Measurements from ENCODE around the gene PLEKHS1.
A peak's percentile ranks its signal among the peaks of the same experiment; 100 is the strongest.

PLEKHS1 gene

DNA sequence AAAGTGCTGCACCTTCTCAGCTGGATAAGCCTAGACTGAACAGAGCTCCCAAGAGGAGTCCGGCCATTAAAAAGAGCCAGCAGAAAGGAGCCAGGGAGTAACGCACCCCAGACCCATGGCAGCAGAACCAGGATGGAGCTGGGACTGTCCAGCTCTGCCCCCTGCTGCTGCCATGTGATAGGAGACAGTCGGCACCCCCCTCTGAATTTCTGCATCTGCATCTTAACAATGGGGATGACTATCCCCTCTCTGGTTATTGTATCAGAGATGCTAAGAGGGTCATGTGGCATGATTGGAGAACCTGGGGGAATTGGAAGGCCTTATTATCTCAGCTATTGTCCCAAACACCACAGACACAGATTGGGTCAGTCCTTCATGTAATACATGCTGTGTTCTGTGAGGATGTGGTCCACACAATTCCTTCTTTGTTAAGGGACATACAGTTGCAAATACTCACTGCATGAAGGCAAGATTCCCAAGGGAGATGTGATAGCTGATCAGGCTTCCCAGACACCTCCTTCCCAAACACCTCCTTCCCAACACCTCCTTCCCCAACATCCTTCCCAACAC is 29.3 kb downstream of the PLEKHS1 start:
- TF ChIP-seq, protein P1, sequence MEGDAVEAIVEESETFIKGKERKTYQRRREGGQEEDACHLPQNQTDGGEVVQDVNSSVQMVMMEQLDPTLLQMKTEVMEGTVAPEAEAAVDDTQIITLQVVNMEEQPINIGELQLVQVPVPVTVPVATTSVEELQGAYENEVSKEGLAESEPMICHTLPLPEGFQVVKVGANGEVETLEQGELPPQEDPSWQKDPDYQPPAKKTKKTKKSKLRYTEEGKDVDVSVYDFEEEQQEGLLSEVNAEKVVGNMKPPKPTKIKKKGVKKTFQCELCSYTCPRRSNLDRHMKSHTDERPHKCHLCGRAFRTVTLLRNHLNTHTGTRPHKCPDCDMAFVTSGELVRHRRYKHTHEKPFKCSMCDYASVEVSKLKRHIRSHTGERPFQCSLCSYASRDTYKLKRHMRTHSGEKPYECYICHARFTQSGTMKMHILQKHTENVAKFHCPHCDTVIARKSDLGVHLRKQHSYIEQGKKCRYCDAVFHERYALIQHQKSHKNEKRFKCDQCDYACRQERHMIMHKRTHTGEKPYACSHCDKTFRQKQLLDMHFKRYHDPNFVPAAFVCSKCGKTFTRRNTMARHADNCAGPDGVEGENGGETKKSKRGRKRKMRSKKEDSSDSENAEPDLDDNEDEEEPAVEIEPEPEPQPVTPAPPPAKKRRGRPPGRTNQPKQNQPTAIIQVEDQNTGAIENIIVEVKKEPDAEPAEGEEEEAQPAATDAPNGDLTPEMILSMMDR (IDR thresholded peaks at IDR 0.05; ENCODE audit: poor library complexity, severe bottlenecking), result no peak
- Histone ChIP-seq H3K4me1 (ENCODE audit: insufficient read depth, poor library complexity, severe bottlenecking) (no peaks in the 10 kb centered on the region), H3K9me3 (ENCODE audit: severe bottlenecking) (no peaks in the 10 kb centered on the region), H3K36me3 (ENCODE audit: low read depth) (no peaks in the 10 kb centered on the region), H3K4me3 (ENCODE audit: severe bottlenecking) (no peak overlapping the region), H3K27ac (ENCODE audit: poor library complexity, severe bottlenecking) (no peak overlapping the region), H3K27me3 (ENCODE audit: insufficient read depth, poor library complexity, severe bottlenecking) (no peaks in the 10 kb centered on the region)
- no peak for ATAC-seq (ENCODE audit: low read depth)
- no peak for DNase-seq (ENCODE audit: low spot score)

DNA sequence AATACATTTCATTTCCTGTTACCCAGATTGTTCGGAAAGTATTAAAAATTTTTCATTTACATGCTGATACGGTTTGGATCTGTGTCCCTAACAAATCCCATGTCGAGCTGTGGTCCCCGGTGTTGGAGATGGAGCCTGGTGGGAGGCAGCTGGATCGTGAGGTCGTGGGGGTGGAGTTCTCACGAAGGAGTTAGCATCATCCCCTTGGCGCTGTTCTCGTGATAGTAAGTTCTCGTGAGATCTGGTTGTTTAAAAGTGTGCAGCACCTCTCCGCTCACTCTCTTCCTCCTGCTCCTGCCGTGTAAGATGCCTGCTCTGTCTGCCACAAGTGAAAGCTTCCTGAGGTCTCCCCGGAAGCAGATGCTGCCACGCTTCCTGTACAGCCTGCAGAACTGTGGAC is 30.9 kb downstream of the PLEKHS1 start:
- H3K4me3 ChIP-seq (ENCODE audit: severe bottlenecking), result no peak overlapping the region
- no peak for ATAC-seq (ENCODE audit: low read depth)
- H3K27ac ChIP-seq (ENCODE audit: poor library complexity, severe bottlenecking), result no peak overlapping the region
- no peak for DNase-seq (ENCODE audit: low spot score)
- H3K4me1 ChIP-seq (ENCODE audit: insufficient read depth, poor library complexity, severe bottlenecking), result no peaks in the 10 kb centered on the region
- no peaks in the 10 kb centered on the region for H3K27me3 ChIP-seq (ENCODE audit: insufficient read depth, poor library complexity, severe bottlenecking)
- TF ChIP-seq, protein P1 (IDR thresholded peaks at IDR 0.05; ENCODE audit: poor library complexity, severe bottlenecking), result no peak
- H3K9me3 ChIP-seq (ENCODE audit: severe bottlenecking), result no peaks in the 10 kb centered on the region
- H3K36me3 ChIP-seq (ENCODE audit: low read depth), result no peaks in the 10 kb centered on the region

DNA sequence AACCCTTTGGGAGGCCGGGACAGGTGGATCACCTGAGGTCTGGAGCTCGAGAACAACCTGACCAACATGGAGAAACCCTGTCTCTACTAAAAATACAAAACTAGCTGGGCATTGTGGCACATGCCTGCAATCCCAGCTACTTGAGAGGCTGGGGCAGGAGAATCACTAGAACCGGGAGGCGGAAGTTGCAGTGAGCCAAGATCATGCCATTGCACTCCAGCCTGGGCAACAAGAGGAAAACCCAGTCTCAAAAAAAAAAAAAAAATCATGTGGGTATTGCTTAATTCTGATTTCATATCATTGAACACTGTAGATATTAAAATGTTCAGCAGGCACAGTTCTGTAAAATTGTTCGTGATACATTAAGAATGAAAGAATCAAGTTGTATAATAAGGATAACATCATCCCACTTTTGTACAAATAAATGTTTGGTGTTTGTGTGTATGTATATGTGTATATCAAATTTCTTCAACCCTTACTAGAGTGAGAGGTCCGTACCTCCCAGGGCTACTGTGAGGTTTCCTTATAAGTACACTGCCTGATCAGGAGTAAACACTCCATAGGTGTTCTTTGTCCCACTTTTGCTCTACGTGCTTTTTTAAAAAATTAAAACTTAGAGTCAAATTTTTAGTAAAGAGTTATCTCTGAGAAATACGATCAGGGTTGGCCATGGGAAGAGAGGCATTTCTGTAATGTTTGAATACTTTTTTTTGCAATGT is 31.7 kb downstream of the PLEKHS1 start:
- no peak for ATAC-seq (ENCODE audit: low read depth)
- TF ChIP-seq, protein P1 (IDR thresholded peaks at IDR 0.05; ENCODE audit: poor library complexity, severe bottlenecking), result no peak
- Histone ChIP-seq H3K4me1 (ENCODE audit: insufficient read depth, poor library complexity, severe bottlenecking) (no peaks in the 10 kb centered on the region), H3K9me3 (ENCODE audit: severe bottlenecking) (no peaks in the 10 kb centered on the region), H3K36me3 (ENCODE audit: low read depth) (no peaks in the 10 kb centered on the region), H3K27me3 (ENCODE audit: insufficient read depth, poor library complexity, severe bottlenecking) (no peaks in the 10 kb centered on the region), H3K4me3 (ENCODE audit: severe bottlenecking) (no peak overlapping the region), H3K27ac (ENCODE audit: poor library complexity, severe bottlenecking) (no peak overlapping the region)
- DNase-seq (ENCODE audit: low spot score), result no peak

DNA sequence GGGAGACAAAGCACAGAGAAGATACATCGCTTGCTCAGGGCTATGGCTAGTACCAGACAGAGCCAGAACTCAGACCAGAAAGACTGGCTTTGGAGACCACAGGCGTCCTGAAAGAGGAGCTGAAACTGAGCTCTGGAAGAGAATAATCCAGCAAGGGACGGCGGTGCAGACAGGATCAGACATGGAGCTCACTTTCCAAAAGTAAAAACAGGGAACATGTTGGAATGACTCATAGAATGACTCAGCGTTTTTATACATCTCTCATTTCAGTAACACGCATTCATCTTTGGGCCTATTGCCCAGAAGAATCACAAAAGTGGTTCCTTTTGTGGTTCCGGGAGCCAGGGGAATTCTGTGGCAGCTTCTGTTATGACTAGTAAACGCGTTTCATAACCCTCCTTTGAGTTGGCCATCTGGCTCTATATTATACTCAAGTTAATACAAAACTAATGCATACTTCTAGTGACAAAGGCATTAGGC is 37.2 kb downstream of the PLEKHS1 start:
- no peaks in the 10 kb centered on the region for H3K36me3 ChIP-seq (ENCODE audit: low read depth)
- TF ChIP-seq, protein P1 (IDR thresholded peaks at IDR 0.05; ENCODE audit: poor library complexity, severe bottlenecking), result no peak
- peaks cover 5% of the 10 kb centered on the region for H3K4me1 ChIP-seq (ENCODE audit: insufficient read depth, poor library complexity, severe bottlenecking)
- H3K9me3 ChIP-seq (ENCODE audit: severe bottlenecking), result no peaks in the 10 kb centered on the region
- H3K27me3 ChIP-seq (ENCODE audit: insufficient read depth, poor library complexity, severe bottlenecking), result no peaks in the 10 kb centered on the region
- ATAC-seq (ENCODE audit: low read depth) (peak; percentile 81), DNase-seq (ENCODE audit: low spot score) (no peak)
- H3K27ac ChIP-seq (ENCODE audit: poor library complexity, severe bottlenecking), result peak overlapping the region; percentile 34
- H3K4me3 ChIP-seq (ENCODE audit: severe bottlenecking), result no peak overlapping the region

DNA sequence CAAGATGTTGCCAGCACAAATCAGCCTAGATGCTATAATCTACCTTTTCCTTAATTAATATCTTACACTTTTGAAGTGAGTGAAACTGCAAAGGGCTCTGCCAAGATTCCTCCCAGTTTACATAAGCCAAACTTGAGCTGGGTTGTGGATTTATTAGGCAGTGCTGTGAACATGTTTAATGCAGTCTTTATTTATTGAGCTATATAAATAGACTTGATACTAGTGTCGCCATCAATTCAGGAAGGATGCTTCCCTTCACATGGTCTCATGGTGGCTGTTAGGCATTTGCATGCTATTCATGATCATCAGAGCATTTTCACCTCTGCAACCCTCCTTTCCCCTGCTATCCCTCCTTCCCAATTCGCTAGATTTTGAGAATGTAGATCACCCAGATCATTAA is 40.2 kb downstream of the PLEKHS1 start:
- TF ChIP-seq, protein P1 (IDR thresholded peaks at IDR 0.05; ENCODE audit: poor library complexity, severe bottlenecking), result no peak
- no peak overlapping the region for H3K27ac ChIP-seq (ENCODE audit: poor library complexity, severe bottlenecking)
- ATAC-seq (ENCODE audit: low read depth) (no peak), DNase-seq (ENCODE audit: low spot score) (no peak)
- no peak overlapping the region for H3K4me3 ChIP-seq (ENCODE audit: severe bottlenecking)
- no peaks in the 10 kb centered on the region for H3K27me3 ChIP-seq (ENCODE audit: insufficient read depth, poor library complexity, severe bottlenecking)
- H3K9me3 ChIP-seq (ENCODE audit: severe bottlenecking), result no peaks in the 10 kb centered on the region
- no peaks in the 10 kb centered on the region for H3K36me3 ChIP-seq (ENCODE audit: low read depth)
- H3K4me1 ChIP-seq (ENCODE audit: insufficient read depth, poor library complexity, severe bottlenecking), result peaks cover 5% of the 10 kb centered on the region

All from RWPE2 (cell line).